AG09319 (cell line): ENCODE measurements around the gene BAZ1B.
"Not testable (repeated sequence)": the region's sequence is repeated elsewhere in the genome, so short reads cannot be mapped to it uniquely, and the experiment has no call there.

Source experiments
- DNase-seq: peaks from one replicate; pipeline ENCODE4 v3.0.0-alpha.2; 2010; ENCODE audit warnings: low read depth; ENCODE audit errors: extremely low read depth
- CTCF ChIP-seq: IDR thresholded peaks from 2 replicates; pipeline ENCODE4 v1.5.1; 2011; ENCODE audit warnings: low read depth, mild to moderate bottlenecking, inconsistent platforms, low read length, moderate library complexity

Gene BAZ1B

GRCh38 chr7:73433924-73434700 is 88.0 kb downstream of the BAZ1B start:
- no peak for TF ChIP-seq CTCF
- no peak for DNase-seq

GRCh38 chr7:73432676-73433075 is 89.4 kb downstream of the BAZ1B start:
- no peak for DNase-seq
- TF ChIP-seq CTCF, result no peak

- no peak for DNase-seq
- TF ChIP-seq CTCF, result no peak
These were observed 90.9 kb downstream of the BAZ1B start for GRCh38 chr7:73431041-73431835.

- not testable (repeated sequence) for DNase-seq
These were observed 91.6 kb downstream of the BAZ1B start for GRCh38 chr7:73430540-73430939.

GRCh38 chr7:73429622-73430505 is 92.2 kb downstream of the BAZ1B start:
- no peak for DNase-seq
- TF ChIP-seq CTCF, result no peak

- no peak for DNase-seq
- TF ChIP-seq CTCF, result no peak
These were observed 92.9 kb downstream of the BAZ1B start for GRCh38 chr7:73429215-73429614.

- no peak for DNase-seq
These were observed 93.9 kb downstream of the BAZ1B start for GRCh38 chr7:73427902-73428787.

More at GRCh38 chr7:73427902-73428787, 93.9 kb downstream of the BAZ1B start:
- no peak for TF ChIP-seq CTCF
